K562 (cell line): ENCODE results near the gene NT5C1A. TPM values are rescaled to one million over a fixed set of nuclear protein-coding genes. Genes with fewer than 3 reads are reported as not detected.

ENCODE experiments used
- CBFA2T2 ChIP-seq: fragments of 450-650 bp; conservative IDR thresholded peaks from 2 replicates; pipeline ENCODE4 v1.6.1; 2017; ENCODE audit warnings: mild to moderate bottlenecking
- CREM ChIP-seq: IDR thresholded peaks from 2 replicates; pipeline ENCODE4 v1.6.1; 2014; ENCODE audit warnings: antibody characterized with exemption, low read depth
- EZH2 ChIP-seq: IDR thresholded peaks from 2 replicates; pipeline ENCODE4 v1.6.1; 2012; ENCODE audit warnings: low read depth, mild to moderate bottlenecking, inconsistent platforms, low read length, borderline replicate concordance
- FOSL1 ChIP-seq: fragments of 200-800 bp; sonication (Bioruptor generic); conservative IDR thresholded peaks from 2 replicates; pipeline ENCODE4 v1.6.1; 2016; ENCODE audit warnings: missing genetic modification characterization, missing compliant biosample characterization
- FOXA3 ChIP-seq, 2 experiments: fragments of 450-650 bp in 1 of 2; sonication (generic) in 1 of 2; formaldehyde crosslinking; IDR thresholded peaks in 1 of 2; conservative IDR thresholded peaks in 1 of 2; 2 replicates each; pipeline versions ENCODE4 v1.4.0 to v1.8.0; 2020 to 2022; ENCODE audit warnings: mild to moderate bottlenecking in 2 of 2, missing genetic modification reagents in 1 of 2
- HMGN3 ChIP-seq: IDR thresholded peaks from 2 replicates; pipeline ENCODE4 v1.6.1; 2011; ENCODE audit warnings: borderline replicate concordance, low read depth, mild to moderate bottlenecking, mixed read lengths, low read length; ENCODE audit not compliant: insufficient read length; ENCODE audit errors: extremely low read depth
- MEF2D ChIP-seq: conservative IDR thresholded peaks from 2 replicates; pipeline ENCODE4 v1.6.1; 2016; ENCODE audit warnings: low read depth, missing genetic modification characterization, missing compliant biosample characterization
- MTA3 ChIP-seq: fragments of 450-650 bp; formaldehyde crosslinking; IDR thresholded peaks from 2 replicates; pipeline ENCODE4 v1.6.1; 2017; ENCODE audit warnings: mild to moderate bottlenecking, borderline replicate concordance
- NFATC3 ChIP-seq: fragments of 450-650 bp; IDR thresholded peaks from 2 replicates; pipeline ENCODE4 v1.6.1; 2017; ENCODE audit warnings: mild to moderate bottlenecking
- NR2C1 ChIP-seq, 2 experiments: fragments of 450-650 bp; IDR thresholded peaks; 2 replicates each; pipeline ENCODE4 v1.6.1; 2017; ENCODE audit warnings: mild to moderate bottlenecking in 2 of 2, antibody characterized with exemption in 1 of 2, inconsistent platforms in 1 of 2, missing compliant biosample characterization in 1 of 2, missing genetic modification characterization in 1 of 2
- POLR2H ChIP-seq: IDR thresholded peaks from 2 replicates; pipeline ENCODE4 v1.6.1; 2016; ENCODE audit warnings: missing genetic modification characterization, low read depth, mild to moderate bottlenecking, control low read depth, missing compliant biosample characterization, moderate library complexity
- RBM14 ChIP-seq: fragments of 200-400 bp; formaldehyde crosslinking; IDR thresholded peaks from 2 replicates; pipeline ENCODE4 v1.6.1; 2018; ENCODE audit warnings: low read depth, mild to moderate bottlenecking, low read length, moderate library complexity, borderline replicate concordance; ENCODE audit not compliant: insufficient read depth
- RBM39 ChIP-seq: fragments of 200-400 bp; formaldehyde crosslinking; optimal IDR thresholded peaks from 2 replicates; pipeline ENCODE3; 2018; ENCODE audit warnings: low read depth, low read length
- ZNF121 ChIP-seq: sonication (generic); formaldehyde crosslinking; conservative IDR thresholded peaks from 2 replicates; pipeline ENCODE4 v1.8.0; 2022; ENCODE audit warnings: missing genetic modification reagents
- ZNF699 ChIP-seq: fragments of 250-450 bp; sonication (Bioruptor Pico); IDR thresholded peaks from 2 replicates; pipeline ENCODE4 v1.8.0; 2021; ENCODE audit warnings: mild to moderate bottlenecking, moderate library complexity; ENCODE audit not compliant: insufficient replicate concordance
- polyA plus RNA-seq, 8 experiments: library from polyadenylated mRNA; depleted of rRNA in 4 of 8; stranded (reverse) in 5 of 8; unstranded in 3 of 8; fragments of >200 nt; fragmentation: Nextera tagmentation in 2 of 8; fragmentation: Illumina TruSeq in 1 of 8; extraction: Ambion mirVana in 2 of 8; extraction: Trizol in 1 of 8; gene quantifications; 2 replicates each; pipeline versions ENCODE4 v1.2.1 to v1.2.3, GENCODE V29; 2011 to 2014; ENCODE audit warnings: inconsistent platforms in 1 of 8, missing spikeins in 1 of 8
- total RNA-seq, 7 experiments: library from RNA; depleted of rRNA in 6 of 7; stranded (reverse); fragments of >200 nt in 6 of 7; fragmentation: Illumina TruSeq in 2 of 7; extraction: Trizol in 2 of 7; gene quantifications; 2 replicates each; pipeline versions ENCODE4 v1.2.1 to v1.2.3, GENCODE V29; 2011 to 2021; ENCODE audit warnings: low replicate concordance in 1 of 7
- TF ChIP-seq, protein P1 (sequence below), 2 experiments: fragments of 450-650 bp; formaldehyde crosslinking in 1 of 2; IDR thresholded peaks; 2 replicates each; pipeline versions ENCODE4 v1.4.0 to v1.6.1; 2014 to 2020; ENCODE audit warnings: mild to moderate bottlenecking in 2 of 2, borderline replicate concordance in 1 of 2, low read depth in 1 of 2
- TF ChIP-seq, protein P2 (sequence below): IDR thresholded peaks from 2 replicates; pipeline ENCODE4 v1.6.1; 2016; ENCODE audit warnings: missing genetic modification characterization, missing compliant biosample characterization

The NT5C1A gene
- total and polyA plus RNA-seq, 9 of the 15 experiments (the other 6 are each of a cell fraction or from before 2014, with no cell fraction given) = not detected

DNA sequence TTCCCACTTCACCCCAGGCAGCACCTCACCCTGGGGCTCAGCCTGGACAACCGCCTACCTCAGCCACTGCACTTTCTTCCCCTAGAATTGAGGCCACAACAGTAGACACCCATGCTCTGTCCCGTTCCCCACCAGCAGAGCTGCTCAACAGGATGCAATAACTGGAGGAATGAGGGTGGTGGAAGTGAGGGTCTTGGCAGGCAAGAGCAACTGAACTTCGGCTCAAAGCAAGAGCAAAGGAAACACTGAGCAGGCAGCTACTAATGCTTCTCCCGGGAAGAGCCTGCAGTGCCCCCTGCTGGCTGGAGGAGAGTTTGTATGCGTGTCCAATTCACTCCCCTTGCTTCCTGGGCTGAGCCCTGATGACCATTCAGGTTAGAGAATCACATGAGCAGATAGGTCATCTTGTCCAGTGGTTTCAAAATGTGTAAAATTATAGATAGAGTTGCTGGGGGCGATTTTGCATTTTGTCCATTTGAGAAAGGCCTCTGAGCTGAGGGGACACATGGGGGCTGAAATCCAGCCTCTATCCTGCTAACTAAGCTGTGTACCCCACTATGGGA is 13.9 kb downstream of the NT5C1A start (continued):
- TF ChIP-seq, protein P1, sequence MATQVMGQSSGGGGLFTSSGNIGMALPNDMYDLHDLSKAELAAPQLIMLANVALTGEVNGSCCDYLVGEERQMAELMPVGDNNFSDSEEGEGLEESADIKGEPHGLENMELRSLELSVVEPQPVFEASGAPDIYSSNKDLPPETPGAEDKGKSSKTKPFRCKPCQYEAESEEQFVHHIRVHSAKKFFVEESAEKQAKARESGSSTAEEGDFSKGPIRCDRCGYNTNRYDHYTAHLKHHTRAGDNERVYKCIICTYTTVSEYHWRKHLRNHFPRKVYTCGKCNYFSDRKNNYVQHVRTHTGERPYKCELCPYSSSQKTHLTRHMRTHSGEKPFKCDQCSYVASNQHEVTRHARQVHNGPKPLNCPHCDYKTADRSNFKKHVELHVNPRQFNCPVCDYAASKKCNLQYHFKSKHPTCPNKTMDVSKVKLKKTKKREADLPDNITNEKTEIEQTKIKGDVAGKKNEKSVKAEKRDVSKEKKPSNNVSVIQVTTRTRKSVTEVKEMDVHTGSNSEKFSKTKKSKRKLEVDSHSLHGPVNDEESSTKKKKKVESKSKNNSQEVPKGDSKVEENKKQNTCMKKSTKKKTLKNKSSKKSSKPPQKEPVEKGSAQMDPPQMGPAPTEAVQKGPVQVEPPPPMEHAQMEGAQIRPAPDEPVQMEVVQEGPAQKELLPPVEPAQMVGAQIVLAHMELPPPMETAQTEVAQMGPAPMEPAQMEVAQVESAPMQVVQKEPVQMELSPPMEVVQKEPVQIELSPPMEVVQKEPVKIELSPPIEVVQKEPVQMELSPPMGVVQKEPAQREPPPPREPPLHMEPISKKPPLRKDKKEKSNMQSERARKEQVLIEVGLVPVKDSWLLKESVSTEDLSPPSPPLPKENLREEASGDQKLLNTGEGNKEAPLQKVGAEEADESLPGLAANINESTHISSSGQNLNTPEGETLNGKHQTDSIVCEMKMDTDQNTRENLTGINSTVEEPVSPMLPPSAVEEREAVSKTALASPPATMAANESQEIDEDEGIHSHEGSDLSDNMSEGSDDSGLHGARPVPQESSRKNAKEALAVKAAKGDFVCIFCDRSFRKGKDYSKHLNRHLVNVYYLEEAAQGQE (IDR thresholded peaks at IDR 0.05; ENCODE audit: borderline replicate concordance) = peak; percentile 58; the same call in 1 of the 2 replicates
- TF ChIP-seq, protein P1 (CRISPR knock-in tag; IDR thresholded peaks at IDR 0.05; ENCODE audit: low read depth) = no peak
- TF ChIP-seq ZNF699 (CRISPR knock-in tag) (no peak), CREM (peak; percentile 70), MTA3 (no peak), RBM39 (no peak), RBM14 (no peak), NR2C1 (IDR thresholded peaks at IDR 0.05) (no peak), NR2C1 (tag; IDR thresholded peaks at IDR 0.05) (no peak), ZNF121 (no peak), FOSL1 (0 out of 2 replicates have a peak, but pooled peaks have one; percentile 17), MEF2D (tag) (0 out of 2 replicates have a peak, but pooled peaks have one; percentile 20), FOXA3 (CRISPR knock-in tag; conservative IDR thresholded peaks at IDR 0.05 in 1 of 2, IDR thresholded peaks at IDR 0.05 in 1 of 2) (no peak), HMGN3 (no peak), EZH2 (no peak), POLR2H (tag) (no peak), CBFA2T2 (no peak), NFATC3 (no peak)
- TF ChIP-seq, protein P2, sequence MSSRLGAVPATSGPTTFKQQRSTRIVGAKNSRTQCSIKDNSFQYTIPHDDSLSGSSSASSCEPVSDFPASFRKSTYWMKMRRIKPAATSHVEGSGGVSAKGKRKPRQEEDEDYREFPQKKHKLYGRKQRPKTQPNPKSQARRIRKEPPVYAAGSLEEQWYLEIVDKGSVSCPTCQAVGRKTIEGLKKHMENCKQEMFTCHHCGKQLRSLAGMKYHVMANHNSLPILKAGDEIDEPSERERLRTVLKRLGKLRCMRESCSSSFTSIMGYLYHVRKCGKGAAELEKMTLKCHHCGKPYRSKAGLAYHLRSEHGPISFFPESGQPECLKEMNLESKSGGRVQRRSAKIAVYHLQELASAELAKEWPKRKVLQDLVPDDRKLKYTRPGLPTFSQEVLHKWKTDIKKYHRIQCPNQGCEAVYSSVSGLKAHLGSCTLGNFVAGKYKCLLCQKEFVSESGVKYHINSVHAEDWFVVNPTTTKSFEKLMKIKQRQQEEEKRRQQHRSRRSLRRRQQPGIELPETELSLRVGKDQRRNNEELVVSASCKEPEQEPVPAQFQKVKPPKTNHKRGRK (tag) = no peak
